GM21528 (cell line): ENCODE results near the gene TRAK2.
"Not testable (repeated sequence)": the region's sequence is repeated elsewhere in the genome, so short reads cannot be mapped to it uniquely, and the experiment has no call there.

Experiments used
- ATAC-seq: cut with Tn5 transposase; IDR thresholded peaks from one replicate; pipeline ENCODE4 v1.9.1; 2021; ENCODE audit warnings: mild to moderate bottlenecking, moderate library complexity; ENCODE audit not compliant: unreplicated experiment, low FRiP score

The TRAK2 gene

DNA sequence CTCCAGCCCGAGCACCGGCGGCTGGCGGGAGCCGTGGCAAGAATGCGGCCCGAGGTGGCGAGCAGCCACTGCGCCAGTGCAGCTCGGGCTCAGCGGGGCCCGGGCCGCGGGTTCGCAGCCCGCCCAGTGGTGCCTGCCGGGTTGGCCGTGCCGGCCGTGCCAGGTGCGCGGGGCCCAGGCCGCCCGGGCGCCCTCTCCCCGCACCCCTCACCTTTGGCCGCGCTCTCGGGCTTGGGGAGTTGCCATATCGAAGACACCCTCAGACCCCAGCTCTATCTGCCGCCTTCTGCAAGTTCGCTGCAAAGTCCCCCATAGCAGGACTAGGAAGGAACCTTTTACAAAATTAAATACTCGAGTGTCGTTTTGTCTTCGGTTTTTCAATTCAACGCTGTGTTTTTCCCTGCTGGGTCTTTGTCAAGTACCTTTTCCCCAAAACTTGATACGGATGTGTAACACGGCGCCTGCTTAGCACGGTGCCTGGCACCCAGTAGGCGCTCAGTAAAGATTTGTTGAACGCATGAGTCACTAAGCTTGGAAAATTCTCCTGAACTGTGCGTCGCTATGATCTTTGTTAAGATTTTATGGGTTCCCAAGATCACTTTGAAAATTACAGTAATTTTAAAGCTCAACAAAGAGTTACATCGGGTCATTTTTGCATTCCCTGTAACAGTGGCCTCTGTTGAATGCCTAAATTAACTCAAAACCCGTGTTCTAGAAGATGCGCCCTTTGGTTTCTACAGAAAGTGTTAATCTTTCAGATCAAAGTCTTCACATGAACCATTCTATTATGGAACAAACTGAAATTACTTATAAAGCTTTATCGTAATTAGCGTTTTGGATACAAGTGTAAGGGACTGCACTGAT is 1.0 kb upstream of the TRAK2 start:
- ATAC-seq, result no peak

- peak; percentile 26 for ATAC-seq
These were observed 335 bp downstream of the TRAK2 start for GRCh38 chr2:201450954-201451291.

GRCh38 chr2:201448701-201449100 is 2.6 kb downstream of the TRAK2 start:
- no peak for ATAC-seq

- no peak for ATAC-seq
These were observed 3.2 kb downstream of the TRAK2 start for GRCh38 chr2:201448061-201448460.

- ATAC-seq, result no peak
These were observed 4.2 kb downstream of the TRAK2 start for GRCh38 chr2:201447086-201447485.

- ATAC-seq, result no peak
These were observed 6.4 kb downstream of the TRAK2 start for GRCh38 chr2:201444746-201445465.

DNA sequence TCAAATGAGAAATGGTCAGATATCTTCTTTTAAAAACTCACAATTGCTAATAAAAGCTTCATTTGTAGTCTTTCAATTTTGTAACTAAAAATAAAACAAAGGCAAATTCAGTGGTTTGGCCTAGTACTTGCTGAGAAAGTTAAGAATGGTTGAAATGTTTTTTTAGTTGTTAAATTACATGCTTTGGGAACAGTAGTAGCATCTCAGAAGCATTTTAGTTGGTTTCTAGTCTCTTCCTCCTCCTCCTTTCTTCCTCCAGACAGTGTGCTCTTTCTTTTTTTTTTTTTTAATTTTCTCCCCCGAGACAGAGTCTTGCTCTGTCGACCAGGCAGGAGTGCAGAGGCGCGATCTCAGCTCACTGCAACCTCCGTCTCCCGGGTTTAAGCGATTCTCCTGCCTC is 9.8 kb downstream of the TRAK2 start:
- ATAC-seq, result peak; percentile 52

- ATAC-seq, result no peak
These were observed 11.1 kb downstream of the TRAK2 start for GRCh38 chr2:201440182-201440581.

DNA sequence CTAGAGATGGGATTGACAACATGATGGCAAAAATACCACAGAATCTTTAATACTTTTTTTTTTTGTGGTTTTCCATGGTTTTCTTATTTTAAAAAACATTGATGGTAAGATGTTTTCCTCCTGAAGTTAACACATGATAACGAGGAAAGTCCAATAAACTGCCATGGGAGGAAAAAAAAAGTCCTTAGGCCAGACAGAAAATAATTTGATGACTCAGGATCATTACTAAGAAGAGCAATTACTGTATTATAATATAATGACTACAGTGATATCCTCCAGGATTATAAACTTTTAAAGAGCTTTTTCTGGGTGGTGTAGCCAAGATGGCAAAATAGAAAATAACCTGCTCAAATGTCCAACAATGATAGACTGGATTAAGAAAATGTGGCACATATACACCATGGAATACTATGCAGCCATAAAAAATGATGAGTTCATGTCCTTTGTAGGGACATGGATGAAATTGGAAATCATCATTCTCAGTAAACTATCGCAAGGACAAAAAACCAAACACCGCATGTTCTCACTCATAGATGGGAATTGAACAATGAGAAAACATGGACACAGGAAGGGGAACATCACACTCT is 11.8 kb downstream of the TRAK2 start:
- ATAC-seq, result not testable (repeated sequence)

GRCh38 chr2:201436141-201436540 is 15.1 kb downstream of the TRAK2 start:
- no peak for ATAC-seq

GRCh38 chr2:201433394-201433995 is 17.8 kb downstream of the TRAK2 start:
- no peak for ATAC-seq

DNA sequence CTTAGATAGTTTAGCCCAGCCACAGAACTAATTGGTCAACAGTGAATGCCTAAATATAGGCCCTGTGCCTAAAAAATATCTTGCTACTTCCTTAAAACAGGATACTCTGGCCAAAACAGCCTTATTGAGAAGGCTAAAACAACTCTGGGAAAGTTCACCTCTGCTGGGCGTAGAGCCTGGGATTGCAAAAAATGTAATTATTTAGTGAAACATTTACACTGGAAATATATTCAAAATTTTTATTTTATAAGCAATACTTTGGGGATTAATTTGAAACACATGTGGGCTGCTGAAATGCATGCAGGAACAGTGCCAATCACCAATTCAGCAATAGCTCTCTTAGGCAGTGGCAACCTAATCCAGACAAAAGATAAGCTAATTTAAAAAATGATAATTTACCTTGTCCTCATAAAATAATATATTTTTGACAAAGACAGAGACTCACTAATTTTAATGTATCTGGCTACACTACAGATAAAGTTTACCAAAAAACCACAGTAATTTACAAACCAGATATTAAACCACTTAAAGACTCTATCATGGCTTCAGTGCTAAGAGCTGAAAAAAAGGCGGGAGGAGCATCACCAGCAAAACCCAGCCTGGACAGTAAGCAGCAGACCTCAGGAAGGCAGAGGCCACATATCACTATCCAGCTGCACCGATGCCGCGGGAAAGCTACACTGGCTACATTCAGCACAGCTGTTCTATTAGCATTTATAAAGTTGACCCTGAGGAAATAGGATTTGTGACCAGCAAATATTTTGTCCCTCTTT is 18.5 kb downstream of the TRAK2 start:
- no peak for ATAC-seq

GRCh38 chr2:201432038-201432620 is 19.1 kb downstream of the TRAK2 start:
- ATAC-seq, result no peak

DNA sequence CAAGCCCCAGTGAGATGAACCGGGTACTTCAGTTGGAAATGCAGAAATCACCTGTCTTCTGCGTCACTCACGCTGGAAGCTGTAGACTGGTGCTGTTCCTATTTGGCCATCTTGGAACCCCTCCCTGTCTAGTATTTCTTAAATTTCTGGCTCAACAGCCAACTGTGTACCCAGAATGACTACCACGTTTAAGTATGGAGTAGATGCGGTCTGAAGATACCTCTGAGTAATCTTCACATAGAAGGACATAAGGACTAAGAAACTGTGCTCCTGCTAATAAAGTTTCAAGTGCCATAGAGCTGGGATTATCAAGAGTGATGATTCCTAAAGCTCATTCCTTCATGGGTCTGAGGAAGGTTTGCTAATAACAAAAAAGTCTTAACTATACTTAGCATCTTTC is 20.4 kb downstream of the TRAK2 start:
- no peak for ATAC-seq

- ATAC-seq, result not testable (repeated sequence)
These were observed 20.9 kb downstream of the TRAK2 start for GRCh38 chr2:201430322-201430721.

DNA sequence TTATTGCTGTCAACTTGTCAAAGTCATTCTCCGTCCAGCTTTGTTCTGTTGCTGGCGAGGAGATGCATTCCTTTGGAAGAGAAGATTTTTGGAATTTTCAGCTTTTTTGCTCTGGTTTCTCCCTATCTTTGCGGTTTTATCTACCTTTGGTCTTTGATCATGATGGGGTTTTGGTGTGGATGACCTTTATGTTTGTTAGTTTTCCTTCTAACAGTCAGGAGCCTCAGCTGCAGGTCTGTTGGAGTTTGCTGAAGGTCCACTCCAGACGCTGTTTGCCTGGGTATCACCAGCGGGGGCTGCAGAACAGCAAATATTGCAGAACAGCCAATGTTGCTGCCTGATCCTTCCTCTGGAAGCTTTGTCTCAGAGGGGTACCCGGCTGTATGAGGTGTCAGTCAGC is 21.4 kb downstream of the TRAK2 start:
- not testable (repeated sequence) for ATAC-seq

DNA sequence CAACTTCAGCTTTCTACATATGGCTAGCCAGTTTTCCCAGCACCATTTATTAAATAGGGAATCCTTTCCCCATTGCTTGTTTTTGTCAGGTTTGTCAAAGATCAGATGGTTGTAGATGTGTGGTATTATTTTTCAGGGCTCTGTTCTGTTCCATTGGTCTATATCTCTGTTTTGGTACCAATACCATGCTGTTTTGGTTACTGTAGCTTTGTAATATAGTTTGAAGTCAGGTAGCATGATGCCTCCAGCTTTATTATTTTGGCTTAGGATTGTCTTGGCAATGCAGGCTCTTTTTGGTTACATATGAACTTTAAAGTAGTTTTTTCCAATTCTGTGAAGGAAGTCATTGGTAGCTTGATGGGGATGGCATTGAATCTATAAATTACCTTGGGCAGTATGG is 22.9 kb downstream of the TRAK2 start:
- ATAC-seq, result not testable (repeated sequence)

- ATAC-seq, result no peak
These were observed 25.3 kb downstream of the TRAK2 start for GRCh38 chr2:201425952-201426351.

GRCh38 chr2:201420442-201421113 is 30.7 kb downstream of the TRAK2 start:
- ATAC-seq, result no peak
